SK-N-SH treated with all-trans-retinoic acid at 6 μM for 48 hours (cell line): ENCODE data around the gene CTTN.

Experiments
- ARNTL ChIP-seq: fragments of 450-650 bp; formaldehyde crosslinking; IDR thresholded peaks from 2 replicates; pipeline ENCODE4 v1.5.0; 2020; ENCODE audit warnings: low read depth, mild to moderate bottlenecking, moderate library complexity, borderline replicate concordance
- CREB5 ChIP-seq: fragments of 250-450 bp; sonication (Bioruptor Pico); IDR thresholded peaks from 2 replicates; pipeline ENCODE4 v1.5.1; 2020; ENCODE audit warnings: low read depth, mild to moderate bottlenecking, moderate library complexity
- CSRNP3 ChIP-seq: fragments of 250-450 bp; sonication (Bioruptor Pico); IDR thresholded peaks from 2 replicates; pipeline ENCODE4 v1.5.1; 2021; ENCODE audit warnings: mild to moderate bottlenecking, moderate library complexity
- PATZ1 ChIP-seq: fragments of 250-450 bp; sonication (Bioruptor Pico); IDR thresholded peaks from 2 replicates; pipeline ENCODE4 v1.8.0; 2020; ENCODE audit warnings: mild to moderate bottlenecking, moderate library complexity, borderline replicate concordance
- RARB ChIP-seq: fragments of 250-450 bp; sonication (Bioruptor Pico); IDR thresholded peaks from 2 replicates; pipeline ENCODE4 v1.8.0; 2021; ENCODE audit warnings: mild to moderate bottlenecking, moderate library complexity
- ZNF8 ChIP-seq: fragments of 450-650 bp; formaldehyde crosslinking; IDR thresholded peaks from 2 replicates; pipeline ENCODE4 v1.5.0; 2020; ENCODE audit warnings: mild to moderate bottlenecking, moderate library complexity

DNA sequence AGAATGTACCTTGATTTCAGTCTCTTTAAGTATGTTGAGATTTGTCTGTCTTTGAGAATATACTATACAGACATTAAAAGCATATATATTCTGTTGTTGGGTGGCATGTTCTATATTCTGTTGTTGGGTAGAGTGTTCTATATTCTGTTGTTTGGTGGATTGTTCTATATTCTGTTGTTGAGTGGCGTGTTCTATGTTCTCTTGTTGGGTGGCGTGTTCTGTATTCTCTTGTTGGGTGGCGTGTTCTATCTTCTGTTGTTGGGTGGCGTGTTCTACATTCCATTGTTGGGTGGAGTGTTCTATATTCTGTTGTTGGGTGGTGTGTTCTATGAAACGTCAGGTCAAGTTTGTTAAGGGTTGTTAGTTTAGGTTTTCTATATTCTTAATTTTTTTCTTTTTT lies 27.1 kb upstream of the CTTN start:
- no peak for TF ChIP-seq ARNTL (CRISPR knock-in tag)
- TF ChIP-seq CREB5 (CRISPR knock-in tag) = no peak
- TF ChIP-seq RARB (CRISPR knock-in tag) = no peak
- no peak for TF ChIP-seq PATZ1 (CRISPR knock-in tag)
- no peak for TF ChIP-seq CSRNP3
- TF ChIP-seq ZNF8 (CRISPR knock-in tag) = no peak
